Hematopoietic multipotent progenitor cell treated with erythropoietin and hydrocortisone succinate and interleukin-3 and kit ligand, for 4 days (in vitro differentiated cells): Measurements from ENCODE around the gene ARHGAP31.
"Not testable (repeated sequence)": the region's sequence is repeated elsewhere in the genome, so short reads cannot be mapped to it uniquely, and the experiment has no call there.

Source experiments
- DNase-seq: peaks from one replicate; pipeline ENCODE4 v3.0.0-alpha.2; 2015

ARHGAP31 gene

GRCh38 chr3:119320785-119321184, 26.6 kb downstream of the ARHGAP31 start:
- not testable (repeated sequence) for DNase-seq

GRCh38 chr3:119322021-119322834, 28.0 kb downstream of the ARHGAP31 start:
- DNase-seq: no peak

GRCh38 chr3:119322835-119323722, 28.9 kb downstream of the ARHGAP31 start:
- peak; percentile 96 for DNase-seq

- no peak for DNase-seq
Observed at GRCh38 chr3:119323723-119324085, 29.5 kb downstream of the ARHGAP31 start.

GRCh38 chr3:119324899-119325298, 30.7 kb downstream of the ARHGAP31 start:
- DNase-seq: no peak

- DNase-seq: no peak
Observed at GRCh38 chr3:119326976-119327375, 32.8 kb downstream of the ARHGAP31 start.

GRCh38 chr3:119329551-119329950, 35.4 kb downstream of the ARHGAP31 start:
- no peak for DNase-seq

- DNase-seq: no peak
Observed at GRCh38 chr3:119330181-119330580, 36.0 kb downstream of the ARHGAP31 start.

- DNase-seq: no peak
Observed at GRCh38 chr3:119330858-119331257, 36.7 kb downstream of the ARHGAP31 start.

- DNase-seq: no peak
Observed at GRCh38 chr3:119331661-119332060, 37.5 kb downstream of the ARHGAP31 start.

GRCh38 chr3:119333773-119334509, 39.8 kb downstream of the ARHGAP31 start:
- peak; percentile 47 for DNase-seq

GRCh38 chr3:119336823-119337222, 42.6 kb downstream of the ARHGAP31 start:
- no peak for DNase-seq

GRCh38 chr3:119337407-119337806, 43.2 kb downstream of the ARHGAP31 start:
- DNase-seq: not testable (repeated sequence)

- DNase-seq: no peak
Observed at GRCh38 chr3:119338754-119339153, 44.6 kb downstream of the ARHGAP31 start.

- DNase-seq: no peak
Observed at GRCh38 chr3:119340014-119340413, 45.8 kb downstream of the ARHGAP31 start.

- DNase-seq: no peak
Observed at GRCh38 chr3:119340446-119340845, 46.3 kb downstream of the ARHGAP31 start.

GRCh38 chr3:119342176-119342575, 48.0 kb downstream of the ARHGAP31 start:
- no peak for DNase-seq

- peak; percentile 31 for DNase-seq
Observed at GRCh38 chr3:119343719-119344118, 49.5 kb downstream of the ARHGAP31 start.

GRCh38 chr3:119346076-119346496, 51.9 kb downstream of the ARHGAP31 start:
- DNase-seq: no peak

GRCh38 chr3:119347036-119347435, 52.9 kb downstream of the ARHGAP31 start:
- no peak for DNase-seq

GRCh38 chr3:119349354-119350041, 55.3 kb downstream of the ARHGAP31 start:
- no peak for DNase-seq

- no peak for DNase-seq
Observed at GRCh38 chr3:119350114-119350513, 55.9 kb downstream of the ARHGAP31 start.

- no peak for DNase-seq
Observed at GRCh38 chr3:119351581-119351980, 57.4 kb downstream of the ARHGAP31 start.
